ENCODE data around the gene RAB43. TPM values are rescaled to one million over a fixed set of nuclear protein-coding genes. Genes with fewer than 3 reads are reported as not detected.
A peak's percentile ranks its signal among the peaks of the same experiment; 100 is the strongest.
"Not testable (repeated sequence)": the region's sequence is repeated elsewhere in the genome, so short reads cannot be mapped to it uniquely, and the experiment has no call there.

RAB43 gene
- total RNA-seq (ENCODE audit: low replicate concordance), result 0.36 and 9.0 TPM in 2 replicates

DNA sequence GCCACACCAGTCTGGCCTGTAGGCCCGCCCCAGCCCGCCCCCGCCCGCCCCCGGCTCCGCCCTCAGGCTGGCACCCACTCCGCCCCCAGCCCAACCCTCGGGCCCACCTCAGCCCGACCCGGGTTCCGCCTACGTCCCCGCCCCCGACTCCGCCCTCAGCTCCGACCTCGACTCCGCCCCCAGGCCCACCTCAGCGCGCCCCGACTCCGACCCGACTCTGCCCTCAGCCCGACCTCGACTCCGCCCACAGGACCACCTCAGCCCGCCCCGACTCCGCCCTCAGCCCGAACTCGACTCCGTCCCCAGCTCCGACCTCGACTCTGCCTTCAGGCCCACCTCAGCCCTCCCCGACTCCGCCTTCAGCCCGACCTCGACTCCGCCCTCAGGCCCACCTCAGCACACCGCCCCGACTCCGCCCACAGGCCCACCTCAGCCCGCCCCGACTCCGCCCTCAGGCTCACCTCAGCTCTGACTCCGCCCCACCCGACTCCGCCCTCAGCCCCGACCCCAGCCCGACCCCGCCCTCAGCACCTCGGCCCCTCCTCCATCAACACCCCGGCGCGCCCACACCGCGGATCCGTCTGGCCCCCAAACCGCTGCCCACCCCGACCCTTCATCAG lies at the start of gene RAB43:
Gene RAB43, minus strand, starts transcription at position 13 of the 620 bp plus-strand sequence. CDS start 315 bp downstream, outside the sequence.
- Mint-ChIP-seq H3K27ac (no peak within 1 kb of the TSS), H3K4me1 (peaks cover 31% of the 10 kb centered on the region), H3K27me3 (ENCODE audit: insufficient read depth, low read depth) (no peaks in the 10 kb centered on the region), H3K9me3 (no peaks in the 10 kb centered on the region), H3K36me3 (peaks cover 5% of the 10 kb centered on the region), H3K4me3 (peak within 1 kb of the TSS; percentile 85)
- Histone ChIP-seq H3K79me2 (ENCODE audit: low read depth) (peaks cover 26% of the 10 kb centered on the region), H3K4me3 (peak within 1 kb of the TSS; percentile 70), H3K4me1 (peaks cover 19% of the 10 kb centered on the region), H3F3A (ENCODE audit: low read depth) (peaks cover 9% of the 10 kb centered on the region), H3K27me3 (no peaks in the 10 kb centered on the region), H3K9ac (peak within 1 kb of the TSS; percentile 62), H3K9me3 (ENCODE audit: low read depth) (no peaks in the 10 kb centered on the region), H3K36me3 (no peaks in the 10 kb centered on the region), H3K4me2 (peak within 1 kb of the TSS; percentile 95), H2AFZ (replicated peaks) (peak within 1 kb of the TSS; percentile 93), H4K20me1 (ENCODE audit: low read depth) (peaks cover 24% of the 10 kb centered on the region), H3K27ac (no peak within 1 kb of the TSS)
- DNase-seq (ENCODE audit: low spot score), result peak; percentile 99
- TF ChIP-seq EZH2 (IDR thresholded peaks at IDR 0.05) (no peak), CTCF (IDR thresholded peaks at IDR 0.05) (no peak), EZH2phosphoT487 (IDR thresholded peaks at IDR 0.05) (no peak)

DNA sequence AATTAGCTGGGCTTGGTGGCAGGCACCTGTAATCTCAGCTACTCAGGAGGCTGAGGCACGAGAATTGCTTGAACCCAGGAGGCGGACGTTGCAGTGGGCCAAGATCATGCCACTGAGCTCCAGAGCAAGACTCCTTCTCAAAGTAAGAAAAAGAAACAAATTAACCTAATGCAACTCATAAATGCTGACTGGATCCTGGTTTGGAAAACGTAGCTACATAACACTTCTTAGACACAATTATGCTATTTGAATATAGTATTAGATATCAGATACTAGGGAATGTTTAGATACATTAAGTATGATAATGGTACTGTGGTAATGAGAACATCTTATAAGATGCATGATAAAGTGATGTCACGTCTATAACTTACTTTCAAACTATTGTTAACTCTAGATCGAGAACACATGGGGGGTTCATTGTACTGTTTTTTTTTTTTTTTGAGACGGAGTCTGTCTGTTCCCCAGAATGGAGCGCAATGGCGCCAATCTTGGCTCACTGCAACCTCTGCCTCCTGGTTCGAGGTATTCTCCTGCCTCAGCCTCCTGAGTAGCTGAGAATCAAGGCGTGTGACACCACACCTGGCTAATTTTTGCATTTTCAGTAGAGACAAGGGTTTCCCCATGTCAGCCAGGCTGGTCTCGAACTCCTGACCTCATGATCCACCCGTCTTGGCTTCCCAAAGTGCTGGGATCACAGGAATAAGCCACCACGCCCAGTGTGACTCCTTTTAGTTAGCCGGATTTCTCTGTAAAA lies 45.2 kb upstream of the RAB43 start:
- H3K27me3 ChIP-seq, result no peaks in the 10 kb centered on the region
- no peaks in the 10 kb centered on the region for H3K9me3 Mint-ChIP-seq
- H3K4me2 ChIP-seq, result no peak overlapping the region
- H3K9ac ChIP-seq, result no peak overlapping the region
- TF ChIP-seq EZH2 (IDR thresholded peaks at IDR 0.05), result no peak
- TF ChIP-seq EZH2phosphoT487 (IDR thresholded peaks at IDR 0.05), result no peak
- no peak for TF ChIP-seq CTCF (IDR thresholded peaks at IDR 0.05)
- no peak overlapping the region for H3K4me3 Mint-ChIP-seq
- H2AFZ ChIP-seq (replicated peaks), result no peak overlapping the region
- peaks cover 27% of the 10 kb centered on the region for H3K79me2 ChIP-seq (ENCODE audit: low read depth)
- H3K4me1 Mint-ChIP-seq, result peaks cover 10% of the 10 kb centered on the region
- no peak overlapping the region for H3K4me3 ChIP-seq
- H3K9me3 ChIP-seq (ENCODE audit: low read depth), result no peaks in the 10 kb centered on the region
- DNase-seq (ENCODE audit: low spot score), result no peak
- H3K36me3 Mint-ChIP-seq, result peaks cover 35% of the 10 kb centered on the region
- H3K27me3 Mint-ChIP-seq (ENCODE audit: insufficient read depth, low read depth), result no peaks in the 10 kb centered on the region
- peaks cover 6% of the 10 kb centered on the region for H3K4me1 ChIP-seq
- peaks cover 26% of the 10 kb centered on the region for H4K20me1 ChIP-seq (ENCODE audit: low read depth)
- H3K27ac Mint-ChIP-seq, result no peak overlapping the region
- H3F3A ChIP-seq (ENCODE audit: low read depth), result peaks cover 83% of the 10 kb centered on the region
- H3K27ac ChIP-seq, result no peak overlapping the region
- H3K36me3 ChIP-seq, result peaks cover 37% of the 10 kb centered on the region

- peaks cover 27% of the 10 kb centered on the region for H3K36me3 ChIP-seq
- peaks cover 16% of the 10 kb centered on the region for H4K20me1 ChIP-seq (ENCODE audit: low read depth)
- H3K36me3 Mint-ChIP-seq, result peaks cover 27% of the 10 kb centered on the region
- not testable (repeated sequence) for DNase-seq (ENCODE audit: low spot score); H3K27ac Mint-ChIP-seq; H3K9me3 Mint-ChIP-seq; H3K4me1 Mint-ChIP-seq; H3K9ac ChIP-seq; H3K4me2 ChIP-seq; H3K27me3 Mint-ChIP-seq (ENCODE audit: insufficient read depth, low read depth); H3K27me3 ChIP-seq; H3K4me1 ChIP-seq; H3K27ac ChIP-seq; H3K4me3 Mint-ChIP-seq; H3K9me3 ChIP-seq (ENCODE audit: low read depth); H3K4me3 ChIP-seq; H2AFZ ChIP-seq (replicated peaks)
- peaks cover 84% of the 10 kb centered on the region for H3F3A ChIP-seq (ENCODE audit: low read depth)
- peaks cover 16% of the 10 kb centered on the region for H3K79me2 ChIP-seq (ENCODE audit: low read depth)
Measured at GRCh38 chr3:129165594-129165993, 44.0 kb upstream of the RAB43 start.

DNA sequence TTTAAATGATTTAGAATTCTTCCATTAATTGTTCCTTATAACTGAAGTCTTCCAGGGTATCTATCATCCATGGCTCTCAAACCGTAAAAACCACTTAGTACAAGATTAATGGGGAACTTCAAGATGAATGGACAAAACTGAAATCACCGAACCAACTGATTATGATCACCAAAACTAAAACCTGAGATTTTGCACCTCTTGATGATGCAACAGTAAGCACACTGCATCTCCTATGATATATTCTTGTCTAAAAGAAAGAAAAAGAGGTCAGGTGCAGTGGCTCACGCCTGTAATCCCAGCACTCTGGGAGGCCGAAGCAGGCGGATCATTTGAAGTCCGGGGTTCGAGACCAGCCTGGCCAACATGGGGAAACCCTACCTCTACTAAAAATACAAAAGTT lies 42.9 kb upstream of the RAB43 start:
- H3K27ac ChIP-seq, result no peak overlapping the region
- no peak for DNase-seq (ENCODE audit: low spot score)
- no peaks in the 10 kb centered on the region for H3K9me3 ChIP-seq (ENCODE audit: low read depth)
- Mint-ChIP-seq H3K9me3 (no peaks in the 10 kb centered on the region), H3K4me1 (peaks cover 16% of the 10 kb centered on the region), H3K27ac (no peak overlapping the region), H3K27me3 (ENCODE audit: insufficient read depth, low read depth) (no peaks in the 10 kb centered on the region), H3K36me3 (peaks cover 17% of the 10 kb centered on the region), H3K4me3 (no peak overlapping the region)
- TF ChIP-seq EZH2 (IDR thresholded peaks at IDR 0.05) (no peak), CTCF (IDR thresholded peaks at IDR 0.05) (no peak), EZH2phosphoT487 (IDR thresholded peaks at IDR 0.05) (no peak)
- peaks cover 16% of the 10 kb centered on the region for H3K79me2 ChIP-seq (ENCODE audit: low read depth)
- peaks cover 6% of the 10 kb centered on the region for H3K4me1 ChIP-seq
- H3K9ac ChIP-seq, result no peak overlapping the region
- no peak overlapping the region for H2AFZ ChIP-seq (replicated peaks)
- H3K4me2 ChIP-seq, result no peak overlapping the region
- H3F3A ChIP-seq (ENCODE audit: low read depth), result peaks cover 76% of the 10 kb centered on the region
- H3K27me3 ChIP-seq, result no peaks in the 10 kb centered on the region
- H3K4me3 ChIP-seq, result no peak overlapping the region
- peaks cover 16% of the 10 kb centered on the region for H3K36me3 ChIP-seq
- H4K20me1 ChIP-seq (ENCODE audit: low read depth), result peaks cover 5% of the 10 kb centered on the region
